ENCODE measurements around the gene ATP10A. TPM values are rescaled to one million over a fixed set of nuclear protein-coding genes. Genes with fewer than 3 reads are reported as not detected.

The ATP10A gene
- total RNA-seq, 1 donor from 2014 or later, result 71.9 TPM

GRCh38 chr15:25733036-25733855 is 129.9 kb downstream of the ATP10A start:
- peak overlapping the region; percentile 62 for H3K27ac Mint-ChIP-seq (ENCODE audit: unreplicated experiment)
- no peaks in the 10 kb centered on the region for H3K27me3 Mint-ChIP-seq (ENCODE audit: unreplicated experiment)
- H3K9me3 Mint-ChIP-seq (ENCODE audit: unreplicated experiment), result no peaks in the 10 kb centered on the region
- peaks cover 27% of the 10 kb centered on the region for H3K36me3 Mint-ChIP-seq (ENCODE audit: unreplicated experiment)
- H3K4me1 Mint-ChIP-seq (ENCODE audit: unreplicated experiment), result peaks cover 74% of the 10 kb centered on the region
- TF ChIP-seq, protein P1, sequence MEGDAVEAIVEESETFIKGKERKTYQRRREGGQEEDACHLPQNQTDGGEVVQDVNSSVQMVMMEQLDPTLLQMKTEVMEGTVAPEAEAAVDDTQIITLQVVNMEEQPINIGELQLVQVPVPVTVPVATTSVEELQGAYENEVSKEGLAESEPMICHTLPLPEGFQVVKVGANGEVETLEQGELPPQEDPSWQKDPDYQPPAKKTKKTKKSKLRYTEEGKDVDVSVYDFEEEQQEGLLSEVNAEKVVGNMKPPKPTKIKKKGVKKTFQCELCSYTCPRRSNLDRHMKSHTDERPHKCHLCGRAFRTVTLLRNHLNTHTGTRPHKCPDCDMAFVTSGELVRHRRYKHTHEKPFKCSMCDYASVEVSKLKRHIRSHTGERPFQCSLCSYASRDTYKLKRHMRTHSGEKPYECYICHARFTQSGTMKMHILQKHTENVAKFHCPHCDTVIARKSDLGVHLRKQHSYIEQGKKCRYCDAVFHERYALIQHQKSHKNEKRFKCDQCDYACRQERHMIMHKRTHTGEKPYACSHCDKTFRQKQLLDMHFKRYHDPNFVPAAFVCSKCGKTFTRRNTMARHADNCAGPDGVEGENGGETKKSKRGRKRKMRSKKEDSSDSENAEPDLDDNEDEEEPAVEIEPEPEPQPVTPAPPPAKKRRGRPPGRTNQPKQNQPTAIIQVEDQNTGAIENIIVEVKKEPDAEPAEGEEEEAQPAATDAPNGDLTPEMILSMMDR (IDR thresholded peaks at IDR 0.05), result no peak
- peak; percentile 72 for DNase-seq (ENCODE audit: extremely low spot score, unreplicated experiment)
- H3K4me3 Mint-ChIP-seq (ENCODE audit: unreplicated experiment), result no peak overlapping the region

DNA sequence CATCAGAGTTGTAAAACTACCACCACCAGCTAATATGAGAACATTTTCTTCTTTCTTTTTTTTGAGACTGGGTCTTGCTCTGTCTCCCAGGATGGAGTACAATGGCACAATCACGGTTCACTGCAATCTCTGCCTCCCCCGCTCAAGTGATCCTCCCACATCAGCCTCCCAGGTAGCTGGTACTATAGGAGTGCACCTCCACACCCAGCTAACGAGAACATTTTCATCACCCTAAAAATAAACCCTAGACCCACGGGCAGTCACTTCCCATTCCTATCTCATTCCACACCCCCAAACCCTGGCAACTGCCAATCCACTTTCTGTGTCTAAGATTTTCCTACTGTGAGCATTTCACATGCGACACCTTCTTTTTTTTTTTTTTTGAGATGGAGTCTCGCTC is 130.9 kb downstream of the ATP10A start:
- TF ChIP-seq, protein P1 (IDR thresholded peaks at IDR 0.05), result no peak
- Mint-ChIP-seq H3K27ac (ENCODE audit: unreplicated experiment) (peak overlapping the region; percentile 13), H3K27me3 (ENCODE audit: unreplicated experiment) (no peaks in the 10 kb centered on the region), H3K9me3 (ENCODE audit: unreplicated experiment) (no peaks in the 10 kb centered on the region), H3K4me1 (ENCODE audit: unreplicated experiment) (peaks cover 73% of the 10 kb centered on the region), H3K4me3 (ENCODE audit: unreplicated experiment) (no peak overlapping the region), H3K36me3 (ENCODE audit: unreplicated experiment) (peaks cover 30% of the 10 kb centered on the region)
- no peak for DNase-seq (ENCODE audit: extremely low spot score, unreplicated experiment)

DNA sequence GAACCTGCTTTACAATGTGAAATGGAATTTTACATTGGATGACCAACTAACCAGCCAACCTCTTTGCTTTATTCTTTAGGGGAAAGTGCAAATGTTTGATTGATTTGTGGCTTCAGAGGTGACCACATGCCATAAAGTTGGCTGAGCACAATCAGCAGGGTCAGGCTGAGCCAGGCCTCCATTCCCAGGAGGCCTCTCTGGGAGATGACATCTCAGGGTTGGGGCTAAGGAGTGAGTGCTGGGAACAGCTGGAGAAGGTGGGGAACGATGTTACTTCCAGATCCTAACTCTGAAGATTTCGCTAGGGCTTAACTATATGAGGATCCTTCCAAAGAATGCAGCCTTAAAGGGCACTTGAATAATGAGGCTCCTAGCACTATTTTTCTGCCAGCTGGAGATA is 131.7 kb downstream of the ATP10A start:
- Mint-ChIP-seq H3K27me3 (ENCODE audit: unreplicated experiment) (no peaks in the 10 kb centered on the region), H3K4me3 (ENCODE audit: unreplicated experiment) (no peak overlapping the region), H3K4me1 (ENCODE audit: unreplicated experiment) (peaks cover 66% of the 10 kb centered on the region), H3K9me3 (ENCODE audit: unreplicated experiment) (no peaks in the 10 kb centered on the region), H3K36me3 (ENCODE audit: unreplicated experiment) (peaks cover 30% of the 10 kb centered on the region), H3K27ac (ENCODE audit: unreplicated experiment) (peak overlapping the region; percentile 32)
- no peak for DNase-seq (ENCODE audit: extremely low spot score, unreplicated experiment)
- TF ChIP-seq, protein P1 (IDR thresholded peaks at IDR 0.05), result no peak

DNA sequence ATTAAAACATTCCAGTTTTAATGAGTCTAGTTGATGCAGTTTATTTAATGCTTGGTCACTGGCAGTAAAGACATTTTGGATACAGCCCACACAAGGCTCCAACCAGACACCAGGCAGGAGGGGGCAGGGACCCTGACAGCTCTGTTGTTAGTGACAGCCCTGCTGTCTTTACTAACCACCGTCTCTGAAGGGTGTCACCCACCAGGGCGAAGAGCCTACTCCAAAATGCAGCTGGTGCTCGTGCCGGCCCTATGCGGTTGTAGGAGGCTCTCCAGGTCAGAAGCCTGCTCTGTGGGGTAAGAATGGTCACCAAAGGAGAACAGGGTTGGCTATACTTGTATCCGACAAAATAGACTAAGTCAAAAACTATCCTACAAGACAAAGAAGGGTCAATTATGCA is 132.2 kb downstream of the ATP10A start:
- H3K27ac Mint-ChIP-seq (ENCODE audit: unreplicated experiment), result no peak overlapping the region
- no peak overlapping the region for H3K4me3 Mint-ChIP-seq (ENCODE audit: unreplicated experiment)
- DNase-seq (ENCODE audit: extremely low spot score, unreplicated experiment), result peak; percentile 46
- TF ChIP-seq, protein P1 (IDR thresholded peaks at IDR 0.05), result no peak
- H3K36me3 Mint-ChIP-seq (ENCODE audit: unreplicated experiment), result peaks cover 30% of the 10 kb centered on the region
- H3K4me1 Mint-ChIP-seq (ENCODE audit: unreplicated experiment), result peaks cover 61% of the 10 kb centered on the region
- H3K27me3 Mint-ChIP-seq (ENCODE audit: unreplicated experiment), result no peaks in the 10 kb centered on the region
- no peaks in the 10 kb centered on the region for H3K9me3 Mint-ChIP-seq (ENCODE audit: unreplicated experiment)

DNA sequence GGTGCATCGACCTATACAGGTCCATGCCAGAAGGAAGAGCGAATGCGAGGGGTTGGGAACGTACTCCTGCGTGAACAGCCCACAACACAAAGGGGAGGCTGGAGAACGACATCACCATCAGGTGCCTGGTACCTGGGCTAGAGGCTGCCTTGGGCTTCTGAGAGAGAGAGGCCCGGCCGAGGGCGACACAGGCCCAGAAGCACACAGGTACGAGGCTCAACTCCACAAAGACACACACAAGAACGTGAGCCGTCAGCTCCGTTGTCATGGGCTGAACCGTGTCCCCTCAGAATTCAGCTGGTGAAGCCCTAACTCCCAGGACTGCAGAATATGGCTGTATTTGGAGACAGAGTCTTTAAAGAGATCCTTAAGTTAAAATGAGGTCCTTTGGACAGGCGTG is 134.3 kb downstream of the ATP10A start:
- DNase-seq (ENCODE audit: extremely low spot score, unreplicated experiment), result peak; percentile 51
- peak overlapping the region; percentile 85 for H3K27ac Mint-ChIP-seq (ENCODE audit: unreplicated experiment)
- TF ChIP-seq, protein P1 (IDR thresholded peaks at IDR 0.05), result no peak
- peaks cover 44% of the 10 kb centered on the region for H3K4me1 Mint-ChIP-seq (ENCODE audit: unreplicated experiment)
- H3K36me3 Mint-ChIP-seq (ENCODE audit: unreplicated experiment), result peaks cover 37% of the 10 kb centered on the region
- no peaks in the 10 kb centered on the region for H3K27me3 Mint-ChIP-seq (ENCODE audit: unreplicated experiment)
- no peak overlapping the region for H3K4me3 Mint-ChIP-seq (ENCODE audit: unreplicated experiment)
- H3K9me3 Mint-ChIP-seq (ENCODE audit: unreplicated experiment), result no peaks in the 10 kb centered on the region

All from osteocyte (in vitro differentiated cells).